HAP-1 (cell line): ENCODE data around the gene HOXD1.

ENCODE experiments used
- DNase-seq, 2 experiments: peaks; one replicate each; pipeline ENCODE4 v3.0.0-alpha.2; 2016 to 2020; ENCODE audit warnings: low spot score in 2 of 2
- H3K27me3 ChIP-seq: fragments of 250-450 bp; sonication (Bioruptor Pico); 2 replicates; pipeline ENCODE4 v1.5.1; 2020; ENCODE audit warnings: low read depth, mild to moderate bottlenecking, moderate library complexity
- H3K36me3 ChIP-seq: fragments of 250-450 bp; sonication (Bioruptor Pico); replicated peaks from 2 replicates; pipeline ENCODE4 v1.5.1; 2020; ENCODE audit warnings: mild to moderate bottlenecking
- H3K4me1 ChIP-seq: fragments of 250-450 bp; sonication (Bioruptor Pico); 2 replicates; pipeline ENCODE4 v1.5.1; 2020; ENCODE audit warnings: mild to moderate bottlenecking
- H3K4me3 ChIP-seq: fragments of 250-450 bp; sonication (Bioruptor Pico); 2 replicates; pipeline ENCODE4 v1.5.1; 2020; ENCODE audit warnings: mild to moderate bottlenecking, moderate library complexity
- H3K9me3 ChIP-seq: fragments of 250-450 bp; sonication (Bioruptor Pico); 2 replicates; pipeline ENCODE4 v1.5.1; 2020; ENCODE audit warnings: mild to moderate bottlenecking, moderate library complexity
- in situ Hi-C: fragments of 300-500 bp; cut with MboI; formaldehyde crosslinking; loops from 3 replicates; pipeline ENCODE4 v1.14.3; 2020; ENCODE audit warnings: low sequenced_read_pairs, inconsistent platforms, mixed read lengths

Gene HOXD1

GRCh38 chr2:176240301-176240700, 51.8 kb downstream of the HOXD1 start:
- 0 out of 2 replicates have a peak, but pooled peaks cover 2% of the 10 kb centered on the region for H3K27me3 ChIP-seq
- no peak for DNase-seq
- in situ Hi-C loops = no loop called here
- peaks cover 5% of the 10 kb centered on the region; the same call in 1 of the 2 replicates for H3K4me1 ChIP-seq
- H3K36me3 ChIP-seq = no peaks in the 10 kb centered on the region
- H3K4me3 ChIP-seq = no peak overlapping the region
- no peaks in the 10 kb centered on the region for H3K9me3 ChIP-seq
